MM.1S (cell line): Measurements from ENCODE around the gene SNTG2.
"Not testable (repeated sequence)": the region's sequence is repeated elsewhere in the genome, so short reads cannot be mapped to it uniquely, and the experiment has no call there.

Experiments
- DNase-seq: peaks from one replicate; pipeline ENCODE4 v3.0.0-alpha.2; 2015
- H2AFZ ChIP-seq: fragments of 300-600 bp; sonication (generic); 2 replicates; pipeline ENCODE4 v1.6.0; 2016; ENCODE audit warnings: antibody characterized with exemption, low read length
- H3F3A ChIP-seq: fragments of 300-600 bp; sonication (generic); 2 replicates; pipeline ENCODE4 v1.6.1; 2016; ENCODE audit warnings: mild to moderate bottlenecking, antibody characterized with exemption, low read length, moderate library complexity, mixed read lengths; ENCODE audit not compliant: insufficient read depth
- H3K27ac ChIP-seq: fragments of 300-600 bp; sonication (generic); 2 replicates; pipeline ENCODE4 v1.5.1; 2016; ENCODE audit warnings: mild to moderate bottlenecking, low read length
- H3K27me3 ChIP-seq: fragments of 300-600 bp; sonication (generic); replicated peaks from 2 replicates; pipeline ENCODE4 v1.6.0; 2016; ENCODE audit warnings: low read length; ENCODE audit not compliant: insufficient read depth
- H3K36me3 ChIP-seq: fragments of 300-600 bp; sonication (generic); replicated peaks from 2 replicates; pipeline ENCODE4 v1.6.1; 2016; ENCODE audit warnings: mild to moderate bottlenecking, low read length, mixed read lengths; ENCODE audit not compliant: insufficient read depth
- H3K4me1 ChIP-seq: fragments of 300-600 bp; sonication (generic); 2 replicates; pipeline ENCODE4 v1.6.1; 2016; ENCODE audit warnings: low read length, mixed read lengths
- H3K4me2 ChIP-seq: fragments of 300-600 bp; sonication (generic); 2 replicates; pipeline ENCODE4 v1.6.0; 2016; ENCODE audit warnings: low read depth, low read length
- H3K4me3 ChIP-seq: fragments of 300-600 bp; sonication (generic); 2 replicates; pipeline ENCODE4 v1.5.1; 2016; ENCODE audit warnings: low read length, mixed read lengths
- H3K79me2 ChIP-seq: fragments of 300-600 bp; sonication (generic); 2 replicates; pipeline ENCODE4 v1.6.1; 2016; ENCODE audit warnings: mixed run types, low read length, mixed read lengths
- H3K9ac ChIP-seq: fragments of 300-600 bp; sonication (generic); 2 replicates; pipeline ENCODE4 v1.6.1; 2016; ENCODE audit warnings: low read length, mixed read lengths
- H3K9me2 ChIP-seq: fragments of 300-600 bp; sonication (generic); replicated peaks from 2 replicates; pipeline ENCODE4 v1.6.1; 2016; ENCODE audit warnings: mild to moderate bottlenecking, low read length, mixed read lengths; ENCODE audit not compliant: insufficient read depth
- H3K9me3 ChIP-seq: fragments of 300-600 bp; sonication (generic); replicated peaks from 2 replicates; pipeline ENCODE4 v1.6.1; 2016; ENCODE audit warnings: mild to moderate bottlenecking, low read length, mixed read lengths; ENCODE audit not compliant: insufficient read depth
- H4K20me1 ChIP-seq: fragments of 300-600 bp; sonication (generic); 2 replicates; pipeline ENCODE4 v1.6.1; 2016; ENCODE audit warnings: mild to moderate bottlenecking, low read length, moderate library complexity, mixed read lengths; ENCODE audit not compliant: insufficient read depth
- CTCF ChIP-seq: fragments of 300-600 bp; sonication (generic); IDR thresholded peaks from 2 replicates; pipeline ENCODE4 v1.5.1; 2016; ENCODE audit warnings: antibody characterized with exemption, low read length, mixed read lengths
- EZH2 ChIP-seq: fragments of 300-600 bp; sonication (generic); optimal IDR thresholded peaks from 2 replicates; pipeline ENCODE3; 2017; ENCODE audit warnings: low read depth, mild to moderate bottlenecking, antibody characterized with exemption, low read length, mixed read lengths
- EZH2phosphoT487 ChIP-seq: fragments of 300-600 bp; sonication (generic); IDR thresholded peaks from 2 replicates; pipeline ENCODE4 v1.6.1; 2018; ENCODE audit warnings: antibody characterized with exemption, low read length

The SNTG2 gene

DNA sequence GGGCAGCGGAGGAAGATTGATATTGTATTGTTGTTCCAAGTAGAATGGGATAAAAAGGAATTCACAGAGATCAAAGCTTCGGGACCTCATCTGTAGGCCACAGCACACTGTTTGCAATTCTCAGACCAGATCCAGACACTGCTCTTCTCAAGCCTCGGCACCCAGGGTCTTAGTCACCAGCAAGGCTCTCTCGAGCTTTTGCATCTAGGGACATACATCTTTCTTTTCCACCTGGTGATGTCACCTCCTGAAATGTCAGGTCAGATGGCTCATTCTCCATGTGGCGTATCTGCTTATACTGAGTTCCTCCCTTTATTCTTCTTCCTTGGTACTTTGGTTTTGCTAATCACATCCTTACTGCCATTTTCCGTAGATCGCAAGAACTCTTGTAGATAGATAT is 42.9 kb upstream of the SNTG2 start:
- no peak for DNase-seq
- no peak overlapping the region for H3K4me3 ChIP-seq
- H3K27me3 ChIP-seq = no peaks in the 10 kb centered on the region
- no peaks in the 10 kb centered on the region for H3K9me2 ChIP-seq
- H3K27ac ChIP-seq = no peak overlapping the region
- H3K4me1 ChIP-seq = no peaks in the 10 kb centered on the region
- H2AFZ ChIP-seq = no peak overlapping the region
- H4K20me1 ChIP-seq = no peaks in the 10 kb centered on the region
- no peaks in the 10 kb centered on the region for H3K9me3 ChIP-seq
- no peak overlapping the region for H3K9ac ChIP-seq
- no peaks in the 10 kb centered on the region for H3F3A ChIP-seq
- no peak overlapping the region for H3K4me2 ChIP-seq
- no peaks in the 10 kb centered on the region for H3K79me2 ChIP-seq
- H3K36me3 ChIP-seq = no peaks in the 10 kb centered on the region
- TF ChIP-seq CTCF (no peak), EZH2 (no peak), EZH2phosphoT487 (no peak)

GRCh38 chr2:908568-908967 is 42.1 kb upstream of the SNTG2 start:
- H3K9ac ChIP-seq = no peak overlapping the region
- no peaks in the 10 kb centered on the region for H3K4me1 ChIP-seq
- H3F3A ChIP-seq = no peaks in the 10 kb centered on the region
- H3K79me2 ChIP-seq = no peaks in the 10 kb centered on the region
- H3K9me3 ChIP-seq = no peaks in the 10 kb centered on the region
- H3K27me3 ChIP-seq = no peaks in the 10 kb centered on the region
- no peaks in the 10 kb centered on the region for H3K36me3 ChIP-seq
- H3K9me2 ChIP-seq = no peaks in the 10 kb centered on the region
- no peak for TF ChIP-seq CTCF
- TF ChIP-seq EZH2 = no peak
- no peak for TF ChIP-seq EZH2phosphoT487
- DNase-seq = no peak
- H3K4me2 ChIP-seq = no peak overlapping the region
- no peak overlapping the region for H3K4me3 ChIP-seq
- no peak overlapping the region for H3K27ac ChIP-seq
- H2AFZ ChIP-seq = no peak overlapping the region
- H4K20me1 ChIP-seq = no peaks in the 10 kb centered on the region

DNA sequence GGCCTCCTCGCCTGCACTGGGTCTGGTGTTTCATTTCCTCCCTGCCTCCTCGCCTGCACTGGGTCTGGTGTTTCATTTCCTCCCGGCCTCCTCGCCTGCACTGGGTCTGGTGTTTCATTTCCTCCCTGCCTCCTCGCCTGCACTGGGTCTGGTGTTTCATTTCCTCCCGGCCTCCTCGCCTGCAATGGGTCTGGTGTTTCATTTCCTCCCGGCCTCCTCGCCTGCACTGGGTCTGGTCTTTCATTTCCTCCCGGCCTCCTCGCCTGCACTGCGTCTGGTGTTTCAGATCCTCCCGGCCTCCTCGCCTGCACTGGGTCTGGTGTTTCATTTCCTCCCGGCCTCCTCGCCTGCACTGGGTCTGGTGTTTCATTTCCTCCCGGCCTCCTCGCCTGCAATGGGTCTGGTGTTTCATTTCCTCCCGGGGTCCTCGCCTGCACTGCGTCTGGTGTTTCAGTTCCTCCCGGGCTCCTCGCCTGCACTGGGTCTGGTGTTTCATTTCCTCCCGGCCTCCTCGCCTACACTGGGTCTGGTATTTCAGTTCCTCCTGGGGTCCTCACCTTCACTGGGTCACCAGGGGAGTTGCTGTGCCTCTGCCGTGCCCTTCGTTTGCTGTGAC is 40.8 kb upstream of the SNTG2 start:
- not testable (repeated sequence) for H3K79me2 ChIP-seq, H3K4me2 ChIP-seq, DNase-seq, H3K9me2 ChIP-seq, H3K4me3 ChIP-seq, H3K9ac ChIP-seq, H3K4me1 ChIP-seq, H3K27me3 ChIP-seq, H3K27ac ChIP-seq, H4K20me1 ChIP-seq, H2AFZ ChIP-seq, H3K36me3 ChIP-seq, H3F3A ChIP-seq, H3K9me3 ChIP-seq

GRCh38 chr2:910698-911097 is 40.0 kb upstream of the SNTG2 start:
- no peak for DNase-seq
- H2AFZ ChIP-seq = no peak overlapping the region
- H3K9ac ChIP-seq = no peak overlapping the region
- no peaks in the 10 kb centered on the region for H3K79me2 ChIP-seq
- H3K9me2 ChIP-seq = no peaks in the 10 kb centered on the region
- H3K9me3 ChIP-seq = no peaks in the 10 kb centered on the region
- no peaks in the 10 kb centered on the region for H3K27me3 ChIP-seq
- no peaks in the 10 kb centered on the region for H3K4me1 ChIP-seq
- no peaks in the 10 kb centered on the region for H3K36me3 ChIP-seq
- H4K20me1 ChIP-seq = no peaks in the 10 kb centered on the region
- H3F3A ChIP-seq = no peaks in the 10 kb centered on the region
- TF ChIP-seq EZH2phosphoT487 (no peak), CTCF (no peak), EZH2 (no peak)
- no peak overlapping the region for H3K4me3 ChIP-seq
- no peak overlapping the region for H3K4me2 ChIP-seq
- no peak overlapping the region for H3K27ac ChIP-seq
